Coronary artery (tissue), 2 donors: ENCODE measurements around the gene CCDC136.

Source experiments
- DNase-seq: peaks from one replicate; pipeline ENCODE4 v3.0.0-alpha.2; 2017; ENCODE audit warnings: low spot score
- H3K27ac ChIP-seq, 2 donors: fragments of 200-600 bp; sonication (generic); one replicate each; pipeline ENCODE4 v1.5.1; 2016 to 2019
- H3K4me3 ChIP-seq: fragments of 200-600 bp; sonication (generic); 2 replicates; pipeline ENCODE4 v1.5.1; 2016; ENCODE audit warnings: mild to moderate bottlenecking, moderate library complexity
- TF ChIP-seq, protein P1 (sequence below): fragments of 200-600 bp; sonication (generic); IDR thresholded peaks from one replicate; pipeline ENCODE4 v1.5.1; 2019; ENCODE audit warnings: antibody characterized with exemption

Gene CCDC136

DNA sequence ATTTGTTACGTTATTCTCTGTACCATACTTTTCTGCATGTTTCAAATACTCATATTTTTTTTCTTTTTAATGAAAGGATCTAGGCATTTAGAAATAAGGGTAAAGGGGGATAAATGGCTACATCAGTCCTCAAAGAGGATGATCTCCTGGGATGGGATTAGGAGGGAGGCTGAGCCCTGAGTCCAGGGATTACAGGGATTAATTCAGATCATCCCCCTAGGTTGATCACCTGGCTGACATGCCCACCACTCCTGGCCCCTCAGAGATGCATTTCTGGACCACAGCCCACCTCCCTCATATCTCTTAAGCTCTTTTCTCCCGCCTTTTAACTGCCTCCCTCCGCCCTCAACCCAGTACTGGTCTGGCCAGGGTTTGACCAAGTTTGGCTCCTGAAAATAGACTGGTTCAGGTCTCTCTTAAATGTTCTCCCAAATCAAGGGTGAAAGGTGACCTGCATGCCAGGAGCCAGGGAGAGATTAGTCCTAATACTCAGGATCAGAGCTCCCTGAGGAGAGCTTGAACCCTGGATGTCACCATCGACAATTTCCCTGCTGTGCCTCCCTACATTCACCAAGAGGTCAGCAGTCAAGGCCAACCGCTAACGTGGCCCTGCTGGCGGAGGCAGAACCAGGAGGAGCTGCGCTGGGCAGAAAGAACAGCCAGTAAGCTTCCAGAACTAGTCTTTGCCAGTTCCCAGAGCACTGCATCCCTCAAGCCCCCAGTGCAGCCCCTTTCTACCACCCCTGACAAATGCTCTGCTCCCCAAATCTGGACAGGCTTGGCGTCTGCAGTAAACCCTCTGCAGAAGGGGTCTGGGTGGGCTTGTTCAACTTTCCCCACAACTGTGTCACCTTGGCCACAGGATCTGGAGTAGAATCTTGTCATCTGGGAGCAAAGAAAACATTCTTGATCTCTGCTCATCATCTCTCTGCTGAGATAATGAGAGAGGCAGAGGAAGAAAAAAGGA, 3.0 kb upstream of the CCDC136 start:
- no peak overlapping the region for H3K27ac ChIP-seq
- no peak for DNase-seq
- TF ChIP-seq, protein P1, sequence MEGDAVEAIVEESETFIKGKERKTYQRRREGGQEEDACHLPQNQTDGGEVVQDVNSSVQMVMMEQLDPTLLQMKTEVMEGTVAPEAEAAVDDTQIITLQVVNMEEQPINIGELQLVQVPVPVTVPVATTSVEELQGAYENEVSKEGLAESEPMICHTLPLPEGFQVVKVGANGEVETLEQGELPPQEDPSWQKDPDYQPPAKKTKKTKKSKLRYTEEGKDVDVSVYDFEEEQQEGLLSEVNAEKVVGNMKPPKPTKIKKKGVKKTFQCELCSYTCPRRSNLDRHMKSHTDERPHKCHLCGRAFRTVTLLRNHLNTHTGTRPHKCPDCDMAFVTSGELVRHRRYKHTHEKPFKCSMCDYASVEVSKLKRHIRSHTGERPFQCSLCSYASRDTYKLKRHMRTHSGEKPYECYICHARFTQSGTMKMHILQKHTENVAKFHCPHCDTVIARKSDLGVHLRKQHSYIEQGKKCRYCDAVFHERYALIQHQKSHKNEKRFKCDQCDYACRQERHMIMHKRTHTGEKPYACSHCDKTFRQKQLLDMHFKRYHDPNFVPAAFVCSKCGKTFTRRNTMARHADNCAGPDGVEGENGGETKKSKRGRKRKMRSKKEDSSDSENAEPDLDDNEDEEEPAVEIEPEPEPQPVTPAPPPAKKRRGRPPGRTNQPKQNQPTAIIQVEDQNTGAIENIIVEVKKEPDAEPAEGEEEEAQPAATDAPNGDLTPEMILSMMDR: no peak

GRCh38 chr7:128790315-128791041, 1.3 kb upstream of the CCDC136 start:
- H3K4me3 ChIP-seq: peak overlapping the region; percentile 79
- TF ChIP-seq, protein P1: no peak
- DNase-seq: no peak
- H3K27ac ChIP-seq: peak overlapping the region; percentile 58 to 62

More for the DNA sequence above, 3.0 kb upstream of the CCDC136 start:
- no peak overlapping the region for H3K4me3 ChIP-seq

DNA sequence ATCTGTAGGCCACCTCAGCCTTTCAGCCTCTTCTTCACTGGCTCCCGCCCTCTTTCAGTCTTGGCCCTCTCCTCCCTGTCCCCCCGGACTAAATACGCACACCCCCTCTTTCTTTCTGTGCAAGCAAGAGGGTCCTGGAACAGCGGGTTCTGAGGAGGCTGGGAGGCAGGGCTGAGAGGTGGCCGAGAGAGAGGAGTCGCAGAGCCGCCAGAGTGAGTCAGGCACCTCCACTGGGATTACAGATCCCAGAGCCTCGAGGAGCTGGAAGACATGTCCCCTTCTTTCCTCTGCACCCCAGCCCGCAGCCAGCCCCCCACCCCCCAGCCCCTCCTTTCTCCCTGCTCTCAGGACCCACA, 182 bp downstream of the CCDC136 start:
- TF ChIP-seq, protein P1: no peak
- H3K27ac ChIP-seq: peak overlapping the region in 1 of 2 donors; percentile 62
- DNase-seq: no peak
- peak overlapping the region; percentile 79 for H3K4me3 ChIP-seq

DNA sequence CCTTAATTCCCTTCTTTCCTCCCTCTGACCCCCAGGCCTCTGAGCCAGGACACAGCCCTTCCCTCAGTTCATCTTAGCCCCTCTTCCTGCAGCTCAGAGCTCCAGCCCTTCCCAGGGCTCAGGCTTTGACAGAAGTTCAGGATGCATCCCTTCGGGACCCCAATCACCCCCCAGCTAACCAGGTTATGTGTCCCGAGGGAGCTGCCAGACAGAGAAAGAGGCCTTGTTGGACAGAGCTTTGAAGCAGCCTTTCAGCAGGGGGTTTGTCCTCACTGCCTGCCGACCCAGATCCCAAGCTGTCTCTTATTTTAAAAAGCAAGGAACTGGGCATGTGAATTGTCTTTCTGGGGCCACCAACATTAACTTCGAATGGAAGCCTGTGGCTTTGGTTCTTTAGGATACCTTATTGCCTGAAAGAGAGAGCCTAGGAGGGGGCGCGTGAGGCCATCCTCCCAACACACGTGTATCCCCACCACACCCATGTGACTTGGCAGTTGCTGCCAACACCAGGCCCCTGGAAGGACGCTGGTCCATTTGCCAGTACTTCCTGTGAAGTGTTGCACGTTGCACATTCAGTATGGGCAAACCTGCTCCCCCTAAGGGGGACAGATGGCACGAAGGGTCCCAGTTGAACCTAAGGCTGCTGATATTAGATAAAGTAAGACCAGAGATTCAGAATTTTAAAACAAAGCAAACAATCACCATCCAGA, 858 bp downstream of the CCDC136 start:
- TF ChIP-seq, protein P1: no peak
- DNase-seq: no peak
- no peak overlapping the region for H3K4me3 ChIP-seq
- no peak overlapping the region for H3K27ac ChIP-seq

GRCh38 chr7:128793181-128793547, 1.4 kb downstream of the CCDC136 start:
- DNase-seq: no peak
- Histone ChIP-seq H3K27ac (no peak overlapping the region), H3K4me3 (no peak overlapping the region)
- TF ChIP-seq, protein P1: no peak

DNA sequence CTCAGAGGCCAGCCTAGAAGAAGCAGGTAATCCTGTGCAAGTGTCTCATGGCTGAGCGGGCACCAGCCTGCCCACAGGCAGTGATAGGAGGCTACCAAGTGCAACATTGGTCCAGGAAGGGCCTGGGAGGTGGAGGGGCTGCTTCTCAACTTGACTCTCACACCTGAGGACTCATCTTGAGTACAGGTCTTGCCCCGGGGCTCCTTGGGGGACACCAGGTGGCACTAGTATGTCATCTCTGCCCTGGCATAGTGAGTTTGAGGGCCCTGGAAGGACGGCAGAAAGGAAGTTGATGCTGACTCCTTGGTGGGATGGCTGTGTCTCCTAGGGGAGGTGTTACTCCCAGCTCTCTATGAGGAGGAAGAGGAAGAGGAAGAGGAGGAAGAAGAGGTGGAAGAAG, 2.3 kb downstream of the CCDC136 start:
- no peak overlapping the region for H3K27ac ChIP-seq
- no peak overlapping the region for H3K4me3 ChIP-seq
- TF ChIP-seq, protein P1: no peak
- no peak for DNase-seq
